Nephron progenitor cell (in vitro differentiated cells): Measurements from ENCODE around the gene HOTAIR.

ENCODE experiments used
- DNase-seq: peaks from one replicate; pipeline ENCODE4 v3.0.0; 2021
- H3K27ac Mint-ChIP-seq: 2 replicates; pipeline ENCODE4 v1.8.0; 2021; ENCODE audit warnings: mild to moderate bottlenecking, moderate library complexity, mixed read lengths
- H3K27me3 Mint-ChIP-seq: 2 replicates; pipeline ENCODE4 v1.8.0; 2021; ENCODE audit warnings: mild to moderate bottlenecking, low read depth, mixed read lengths; ENCODE audit not compliant: poor library complexity
- H3K36me3 Mint-ChIP-seq: 2 replicates; pipeline ENCODE4 v1.8.0; 2021; ENCODE audit warnings: low read depth, mixed read lengths
- H3K4me1 Mint-ChIP-seq: 2 replicates; pipeline ENCODE4 v1.8.0; 2021; ENCODE audit warnings: mixed read lengths
- H3K4me3 Mint-ChIP-seq: 2 replicates; pipeline ENCODE4 v1.8.0; 2021; ENCODE audit warnings: mild to moderate bottlenecking, moderate library complexity, mixed read lengths
- H3K9me3 Mint-ChIP-seq: 2 replicates; pipeline ENCODE4 v1.8.0; 2021; ENCODE audit warnings: mild to moderate bottlenecking, moderate library complexity, mixed read lengths
- TF ChIP-seq, protein P1 (sequence below): fragments of 200-600 bp; sonication (generic); IDR thresholded peaks from 2 replicates; pipeline ENCODE4 v1.5.0; 2021; ENCODE audit warnings: antibody characterized with exemption

HOTAIR gene

DNA sequence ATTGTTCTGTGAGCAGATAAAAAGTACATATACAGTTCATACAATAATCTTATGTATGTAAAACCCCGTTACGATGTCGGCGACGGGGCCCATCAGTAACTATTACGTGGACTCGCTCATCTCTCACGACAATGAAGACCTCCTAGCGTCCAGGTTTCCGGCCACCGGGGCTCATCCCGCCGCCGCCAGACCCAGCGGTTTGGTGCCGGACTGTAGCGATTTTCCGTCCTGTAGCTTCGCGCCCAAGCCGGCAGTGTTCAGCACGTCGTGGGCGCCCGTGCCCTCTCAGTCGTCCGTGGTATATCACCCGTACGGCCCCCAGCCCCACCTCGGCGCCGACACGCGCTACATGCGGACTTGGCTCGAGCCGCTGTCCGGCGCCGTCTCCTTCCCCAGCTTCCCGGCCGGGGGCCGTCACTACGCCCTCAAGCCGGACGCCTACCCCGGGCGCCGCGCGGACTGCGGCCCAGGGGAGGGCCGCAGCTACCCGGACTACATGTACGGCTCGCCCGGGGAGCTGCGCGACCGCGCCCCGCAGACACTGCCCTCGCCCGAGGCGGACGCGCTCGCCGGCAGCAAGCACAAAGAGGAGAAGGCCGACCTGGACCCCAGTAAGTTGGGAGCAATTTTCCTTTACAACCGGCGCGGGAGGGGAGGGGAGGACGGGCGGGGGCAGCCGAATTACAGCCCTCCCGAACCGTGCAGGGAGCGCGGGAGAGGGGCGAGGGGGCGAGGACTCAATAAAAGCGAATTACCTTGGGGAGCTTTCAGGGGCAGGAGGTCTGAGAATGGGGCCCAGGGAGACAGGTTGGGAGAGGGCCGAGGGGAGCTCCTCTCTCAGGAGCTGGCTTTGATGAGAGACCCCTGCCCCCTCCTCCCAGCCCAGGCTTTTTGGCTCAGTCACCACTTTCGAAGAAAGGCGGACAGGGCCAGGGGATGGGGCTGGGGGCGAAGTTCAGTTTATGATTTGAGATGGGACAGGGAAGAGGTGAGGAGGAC, 25.7 kb upstream of the HOTAIR start, which contains the start of gene HOXC9:
Gene HOXC9, plus strand, starts transcription at position 46 of the 999 bp plus-strand sequence. Its CDS starts 28 bp downstream, at position 74.
- peaks cover 44% of the 10 kb centered on the region for H3K36me3 Mint-ChIP-seq
- peak within 1 kb of the TSS; percentile 98 for H3K4me3 Mint-ChIP-seq
- DNase-seq, result peak; percentile 26
- H3K4me1 Mint-ChIP-seq, result peaks cover 63% of the 10 kb centered on the region
- no peaks in the 10 kb centered on the region for H3K9me3 Mint-ChIP-seq
- H3K27ac Mint-ChIP-seq, result peak within 1 kb of the TSS; percentile 99
- TF ChIP-seq, protein P1, sequence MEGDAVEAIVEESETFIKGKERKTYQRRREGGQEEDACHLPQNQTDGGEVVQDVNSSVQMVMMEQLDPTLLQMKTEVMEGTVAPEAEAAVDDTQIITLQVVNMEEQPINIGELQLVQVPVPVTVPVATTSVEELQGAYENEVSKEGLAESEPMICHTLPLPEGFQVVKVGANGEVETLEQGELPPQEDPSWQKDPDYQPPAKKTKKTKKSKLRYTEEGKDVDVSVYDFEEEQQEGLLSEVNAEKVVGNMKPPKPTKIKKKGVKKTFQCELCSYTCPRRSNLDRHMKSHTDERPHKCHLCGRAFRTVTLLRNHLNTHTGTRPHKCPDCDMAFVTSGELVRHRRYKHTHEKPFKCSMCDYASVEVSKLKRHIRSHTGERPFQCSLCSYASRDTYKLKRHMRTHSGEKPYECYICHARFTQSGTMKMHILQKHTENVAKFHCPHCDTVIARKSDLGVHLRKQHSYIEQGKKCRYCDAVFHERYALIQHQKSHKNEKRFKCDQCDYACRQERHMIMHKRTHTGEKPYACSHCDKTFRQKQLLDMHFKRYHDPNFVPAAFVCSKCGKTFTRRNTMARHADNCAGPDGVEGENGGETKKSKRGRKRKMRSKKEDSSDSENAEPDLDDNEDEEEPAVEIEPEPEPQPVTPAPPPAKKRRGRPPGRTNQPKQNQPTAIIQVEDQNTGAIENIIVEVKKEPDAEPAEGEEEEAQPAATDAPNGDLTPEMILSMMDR, result no peak
- peaks cover 12% of the 10 kb centered on the region for H3K27me3 Mint-ChIP-seq

GRCh38 chr12:53999559-54000115, 24.9 kb upstream of the HOTAIR start:
- peak overlapping the region; percentile 97 for H3K27ac Mint-ChIP-seq
- peaks cover 51% of the 10 kb centered on the region for H3K36me3 Mint-ChIP-seq
- H3K9me3 Mint-ChIP-seq, result no peaks in the 10 kb centered on the region
- peaks cover 55% of the 10 kb centered on the region for H3K4me1 Mint-ChIP-seq
- peak overlapping the region; percentile 98 for H3K4me3 Mint-ChIP-seq
- TF ChIP-seq, protein P1, result no peak
- peak; percentile 61 for DNase-seq
- peaks cover 12% of the 10 kb centered on the region for H3K27me3 Mint-ChIP-seq

DNA sequence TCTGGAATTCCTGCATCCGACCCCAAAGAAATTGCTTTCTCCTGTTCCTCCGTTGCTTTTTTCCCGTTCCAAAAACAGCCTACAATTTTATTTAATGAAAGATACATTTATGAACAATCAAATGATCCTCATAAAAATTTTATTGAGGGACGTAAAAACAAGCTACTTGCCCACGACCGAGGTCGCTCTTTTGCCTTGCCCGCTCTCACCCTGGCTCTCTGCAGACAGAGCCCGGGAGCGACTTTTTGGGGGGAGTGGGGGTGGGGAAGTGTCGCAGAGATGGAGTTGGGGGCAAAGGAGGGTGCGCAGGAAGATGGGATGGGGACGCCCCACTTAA, 24.1 kb upstream of the HOTAIR start:
- H3K27ac Mint-ChIP-seq, result peak overlapping the region; percentile 99
- peaks cover 54% of the 10 kb centered on the region for H3K36me3 Mint-ChIP-seq
- H3K4me1 Mint-ChIP-seq, result peaks cover 47% of the 10 kb centered on the region
- H3K27me3 Mint-ChIP-seq, result peaks cover 12% of the 10 kb centered on the region
- TF ChIP-seq, protein P1, result no peak
- no peak for DNase-seq
- no peaks in the 10 kb centered on the region for H3K9me3 Mint-ChIP-seq
- peak overlapping the region; percentile 98 for H3K4me3 Mint-ChIP-seq

- Mint-ChIP-seq H3K27ac (peak overlapping the region; percentile 99), H3K36me3 (peaks cover 54% of the 10 kb centered on the region), H3K4me1 (peaks cover 44% of the 10 kb centered on the region), H3K4me3 (peak overlapping the region; percentile 98), H3K9me3 (no peaks in the 10 kb centered on the region), H3K27me3 (peaks cover 17% of the 10 kb centered on the region)
- TF ChIP-seq, protein P1, result no peak
- peak; percentile 58 for DNase-seq
Measured at GRCh38 chr12:53998110-53998899, 23.6 kb upstream of the HOTAIR start.

GRCh38 chr12:53997204-53998109, 22.7 kb upstream of the HOTAIR start:
- H3K36me3 Mint-ChIP-seq, result peaks cover 54% of the 10 kb centered on the region
- TF ChIP-seq, protein P1, result no peak
- H3K27me3 Mint-ChIP-seq, result peaks cover 20% of the 10 kb centered on the region
- peak overlapping the region; percentile 98 for H3K4me3 Mint-ChIP-seq
- peak; percentile 50 for DNase-seq
- no peaks in the 10 kb centered on the region for H3K9me3 Mint-ChIP-seq
- H3K4me1 Mint-ChIP-seq, result peaks cover 44% of the 10 kb centered on the region
- peak overlapping the region; percentile 99 for H3K27ac Mint-ChIP-seq
